Transverse colon (tissue), 3 donors: Measurements from ENCODE around the gene SEL1L3.
"Not testable (repeated sequence)": the region's sequence is repeated elsewhere in the genome, so short reads cannot be mapped to it uniquely, and the experiment has no call there.

Source experiments
- POLR2A ChIP-seq: fragments of 450-650 bp; IDR thresholded peaks from one replicate; pipeline ENCODE4 v1.6.1; 2016; ENCODE audit warnings: antibody characterized with exemption, mild to moderate bottlenecking, moderate library complexity
- TF ChIP-seq, protein P1 (sequence below), 5 experiments: fragments of 200-600 bp in 3 of 5; fragments of 450-650 bp in 2 of 5; sonication (generic) in 3 of 5; IDR thresholded peaks; 1 replicate in 2 of 5; 2 replicates in 3 of 5; pipeline ENCODE4 v1.5.1; 2016 to 2017; ENCODE audit warnings: antibody characterized with exemption in 5 of 5, inconsistent platforms in 3 of 5, mild to moderate bottlenecking in 2 of 5, moderate library complexity in 1 of 5

- TF ChIP-seq, protein P1, sequence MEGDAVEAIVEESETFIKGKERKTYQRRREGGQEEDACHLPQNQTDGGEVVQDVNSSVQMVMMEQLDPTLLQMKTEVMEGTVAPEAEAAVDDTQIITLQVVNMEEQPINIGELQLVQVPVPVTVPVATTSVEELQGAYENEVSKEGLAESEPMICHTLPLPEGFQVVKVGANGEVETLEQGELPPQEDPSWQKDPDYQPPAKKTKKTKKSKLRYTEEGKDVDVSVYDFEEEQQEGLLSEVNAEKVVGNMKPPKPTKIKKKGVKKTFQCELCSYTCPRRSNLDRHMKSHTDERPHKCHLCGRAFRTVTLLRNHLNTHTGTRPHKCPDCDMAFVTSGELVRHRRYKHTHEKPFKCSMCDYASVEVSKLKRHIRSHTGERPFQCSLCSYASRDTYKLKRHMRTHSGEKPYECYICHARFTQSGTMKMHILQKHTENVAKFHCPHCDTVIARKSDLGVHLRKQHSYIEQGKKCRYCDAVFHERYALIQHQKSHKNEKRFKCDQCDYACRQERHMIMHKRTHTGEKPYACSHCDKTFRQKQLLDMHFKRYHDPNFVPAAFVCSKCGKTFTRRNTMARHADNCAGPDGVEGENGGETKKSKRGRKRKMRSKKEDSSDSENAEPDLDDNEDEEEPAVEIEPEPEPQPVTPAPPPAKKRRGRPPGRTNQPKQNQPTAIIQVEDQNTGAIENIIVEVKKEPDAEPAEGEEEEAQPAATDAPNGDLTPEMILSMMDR (IDR thresholded peaks at IDR 0.05), result not testable (repeated sequence)
- TF ChIP-seq POLR2A, result not testable (repeated sequence)
These were observed 3.6 kb upstream of the SEL1L3 start for GRCh38 chr4:25866401-25866800.
